KOPT-K1 (cell line): Measurements from ENCODE around the gene EML1.

ENCODE experiments used
- H3K27ac ChIP-seq: fragments of 200-600 bp; sonication (generic); 2 replicates; pipeline ENCODE4 v1.5.1; 2016; ENCODE audit warnings: antibody characterized with exemption, mild to moderate bottlenecking, low read depth, low read length; ENCODE audit not compliant: poor library complexity, severe bottlenecking
- H3K36me3 ChIP-seq: fragments of 200-600 bp; sonication (generic); 2 replicates; pipeline ENCODE4 v1.5.1; 2017; ENCODE audit warnings: antibody characterized with exemption, mild to moderate bottlenecking, low read length, moderate library complexity; ENCODE audit not compliant: insufficient read depth
- H3K9me3 ChIP-seq: fragments of 200-600 bp; sonication (generic); 2 replicates; pipeline ENCODE4 v1.5.1; 2017; ENCODE audit warnings: antibody characterized with exemption, low read length, mild to moderate bottlenecking; ENCODE audit not compliant: insufficient read depth, poor library complexity, severe bottlenecking

The EML1 gene

GRCh38 chr14:99891266-99891665 is 98.1 kb downstream of the EML1 start:
- no peaks in the 10 kb centered on the region for H3K36me3 ChIP-seq
- H3K9me3 ChIP-seq, result no peaks in the 10 kb centered on the region
- no peak overlapping the region for H3K27ac ChIP-seq

DNA sequence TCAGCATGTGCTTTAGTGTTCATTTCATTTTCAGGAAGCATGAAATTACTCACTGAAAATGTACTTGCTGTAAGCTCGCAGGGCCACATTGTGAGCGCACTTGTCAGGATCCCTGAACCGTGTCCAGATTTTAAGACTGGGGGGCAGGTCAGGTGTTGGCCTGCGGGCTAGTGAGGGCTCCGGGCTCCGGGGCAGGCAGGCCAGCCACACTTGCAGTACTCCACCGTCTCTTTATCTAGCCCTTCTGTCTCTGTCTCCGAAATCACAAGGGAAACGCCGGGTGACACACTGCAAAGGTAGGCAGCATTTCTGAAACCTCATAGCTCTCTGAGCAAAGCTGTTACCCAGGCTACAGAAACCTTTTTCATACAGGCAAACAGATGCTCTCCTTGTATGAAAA is 98.7 kb downstream of the EML1 start:
- Histone ChIP-seq H3K36me3 (no peaks in the 10 kb centered on the region), H3K27ac (no peak overlapping the region), H3K9me3 (no peaks in the 10 kb centered on the region)

DNA sequence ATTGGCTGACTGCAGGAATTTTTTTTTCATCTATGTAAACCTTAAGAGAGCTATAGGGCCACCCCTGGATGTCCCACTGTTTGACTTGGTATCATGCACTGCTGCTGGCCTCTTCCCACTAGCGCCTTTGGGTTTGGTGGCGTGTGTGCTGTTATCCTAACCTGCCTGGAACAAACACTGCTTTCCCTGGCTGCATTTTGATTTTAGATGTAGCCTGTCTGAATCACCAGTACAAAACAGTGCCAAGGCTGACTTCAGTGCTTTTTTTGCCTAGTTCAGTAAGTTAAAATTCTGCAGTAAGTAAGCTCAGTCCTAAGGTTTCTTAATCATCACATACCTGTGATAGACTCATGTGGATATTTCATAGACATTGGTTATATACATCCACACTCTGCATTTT is 99.2 kb downstream of the EML1 start:
- H3K36me3 ChIP-seq, result no peaks in the 10 kb centered on the region
- no peaks in the 10 kb centered on the region for H3K9me3 ChIP-seq
- H3K27ac ChIP-seq, result no peak overlapping the region

GRCh38 chr14:99896361-99896760 is 103.1 kb downstream of the EML1 start:
- no peaks in the 10 kb centered on the region for H3K9me3 ChIP-seq
- H3K36me3 ChIP-seq, result no peaks in the 10 kb centered on the region
- no peak overlapping the region for H3K27ac ChIP-seq

GRCh38 chr14:99899578-99900178 is 106.5 kb downstream of the EML1 start:
- Histone ChIP-seq H3K27ac (no peak overlapping the region), H3K9me3 (peaks cover 27% of the 10 kb centered on the region), H3K36me3 (no peaks in the 10 kb centered on the region)

DNA sequence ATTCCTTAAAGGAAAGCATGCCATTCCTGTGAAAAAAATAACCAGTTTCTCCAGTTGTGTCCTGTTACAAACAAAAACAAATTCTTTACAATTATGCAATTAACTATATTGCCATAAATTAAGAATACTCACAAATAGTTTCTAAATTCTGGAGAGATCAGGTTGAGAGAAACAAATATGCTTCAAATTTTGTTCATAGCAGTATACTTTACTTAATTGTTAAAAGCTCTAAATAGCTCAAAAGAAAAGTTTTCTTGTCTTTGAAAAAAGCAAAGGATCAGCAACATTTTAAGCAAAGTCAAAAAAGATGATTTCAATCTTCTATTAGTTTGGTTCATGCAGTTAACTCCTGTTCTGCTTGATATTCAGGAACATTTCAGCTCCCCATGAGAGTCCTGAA is 109.7 kb downstream of the EML1 start:
- Histone ChIP-seq H3K9me3 (peaks cover 27% of the 10 kb centered on the region), H3K36me3 (no peaks in the 10 kb centered on the region)

GRCh38 chr14:99904506-99904905 is 111.3 kb downstream of the EML1 start:
- H3K9me3 ChIP-seq, result peaks cover 27% of the 10 kb centered on the region
- no peak overlapping the region for H3K27ac ChIP-seq
- no peaks in the 10 kb centered on the region for H3K36me3 ChIP-seq

More for the DNA sequence above, 109.7 kb downstream of the EML1 start:
- H3K27ac ChIP-seq, result no peak overlapping the region

- H3K9me3 ChIP-seq, result peaks cover 27% of the 10 kb centered on the region
- H3K36me3 ChIP-seq, result no peaks in the 10 kb centered on the region
- H3K27ac ChIP-seq, result no peak overlapping the region
Observed at GRCh38 chr14:99905121-99905520, 111.9 kb downstream of the EML1 start.

DNA sequence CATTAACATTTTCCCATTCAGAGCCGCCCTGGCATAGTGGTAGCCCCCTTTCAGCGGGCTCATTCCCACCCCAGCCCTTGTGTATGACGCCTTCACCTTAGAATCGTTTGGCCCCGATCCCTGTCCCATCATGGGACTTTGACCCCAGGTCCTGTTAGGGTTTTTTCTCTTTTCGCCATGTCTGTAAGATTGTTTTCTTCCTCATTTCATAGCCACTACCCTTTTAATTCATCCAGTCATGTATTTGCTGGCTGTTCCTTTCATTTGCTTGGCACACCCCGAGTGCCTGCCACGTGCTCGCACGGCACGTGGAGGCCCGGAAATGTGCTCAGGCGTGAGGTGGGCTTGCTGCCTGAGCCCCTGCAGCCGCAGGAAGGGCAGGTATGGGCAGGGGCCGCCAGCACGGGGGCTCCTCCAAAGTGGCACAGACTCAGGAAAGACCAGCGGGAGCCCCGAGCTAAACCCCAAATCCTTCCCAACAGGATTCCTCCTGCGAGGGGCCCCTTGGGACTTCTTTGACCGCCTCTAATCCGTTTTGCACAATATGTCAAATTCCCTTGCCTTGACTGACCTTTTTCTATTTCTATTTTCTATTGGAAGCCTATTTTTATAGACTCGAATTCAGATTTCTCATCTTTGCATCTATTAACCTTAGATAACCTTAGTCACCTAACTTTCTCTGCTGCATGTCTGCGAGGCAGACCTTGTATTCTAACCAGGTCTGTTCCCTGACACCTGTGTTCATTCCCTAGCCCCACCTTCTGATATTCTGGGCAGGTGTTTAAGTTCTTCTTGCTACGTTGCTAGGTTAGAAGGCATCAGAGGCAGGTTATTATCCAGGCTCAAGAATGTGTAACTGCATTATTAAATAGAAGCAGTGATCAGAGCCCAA is 114.8 kb downstream of the EML1 start:
- Histone ChIP-seq H3K36me3 (no peaks in the 10 kb centered on the region), H3K27ac (no peak overlapping the region), H3K9me3 (peaks cover 12% of the 10 kb centered on the region)

GRCh38 chr14:99908653-99909250 is 115.5 kb downstream of the EML1 start:
- H3K27ac ChIP-seq, result no peak overlapping the region
- no peaks in the 10 kb centered on the region for H3K36me3 ChIP-seq
- peaks cover 5% of the 10 kb centered on the region for H3K9me3 ChIP-seq

DNA sequence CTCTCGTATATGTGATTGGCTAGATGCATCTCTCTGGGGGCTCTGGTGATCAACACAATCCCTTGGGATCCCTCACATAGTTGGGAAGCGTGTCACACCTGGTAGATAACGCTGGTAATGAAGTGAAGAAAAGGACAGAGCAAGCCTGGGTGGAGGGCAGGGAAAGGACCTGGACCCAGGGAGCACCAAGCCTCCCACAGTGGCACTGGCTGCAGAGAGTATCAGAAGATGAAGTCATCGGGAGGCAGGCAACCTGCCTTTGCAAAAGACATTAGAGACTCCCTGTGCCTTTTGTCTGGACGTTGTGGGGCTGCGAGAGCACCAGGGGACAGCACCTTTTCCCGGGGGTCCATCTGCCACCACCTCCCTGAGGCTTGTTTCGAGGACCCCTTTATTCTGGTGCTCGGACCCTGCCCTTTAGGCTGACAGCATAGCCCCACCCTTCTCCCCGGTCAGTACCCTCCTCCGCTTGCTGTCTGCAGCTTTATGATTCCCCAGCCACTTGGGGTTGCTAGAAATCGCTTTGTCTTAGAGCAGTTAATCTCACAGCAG is 116.4 kb downstream of the EML1 start:
- no peak overlapping the region for H3K27ac ChIP-seq
- no peaks in the 10 kb centered on the region for H3K9me3 ChIP-seq
- no peaks in the 10 kb centered on the region for H3K36me3 ChIP-seq

DNA sequence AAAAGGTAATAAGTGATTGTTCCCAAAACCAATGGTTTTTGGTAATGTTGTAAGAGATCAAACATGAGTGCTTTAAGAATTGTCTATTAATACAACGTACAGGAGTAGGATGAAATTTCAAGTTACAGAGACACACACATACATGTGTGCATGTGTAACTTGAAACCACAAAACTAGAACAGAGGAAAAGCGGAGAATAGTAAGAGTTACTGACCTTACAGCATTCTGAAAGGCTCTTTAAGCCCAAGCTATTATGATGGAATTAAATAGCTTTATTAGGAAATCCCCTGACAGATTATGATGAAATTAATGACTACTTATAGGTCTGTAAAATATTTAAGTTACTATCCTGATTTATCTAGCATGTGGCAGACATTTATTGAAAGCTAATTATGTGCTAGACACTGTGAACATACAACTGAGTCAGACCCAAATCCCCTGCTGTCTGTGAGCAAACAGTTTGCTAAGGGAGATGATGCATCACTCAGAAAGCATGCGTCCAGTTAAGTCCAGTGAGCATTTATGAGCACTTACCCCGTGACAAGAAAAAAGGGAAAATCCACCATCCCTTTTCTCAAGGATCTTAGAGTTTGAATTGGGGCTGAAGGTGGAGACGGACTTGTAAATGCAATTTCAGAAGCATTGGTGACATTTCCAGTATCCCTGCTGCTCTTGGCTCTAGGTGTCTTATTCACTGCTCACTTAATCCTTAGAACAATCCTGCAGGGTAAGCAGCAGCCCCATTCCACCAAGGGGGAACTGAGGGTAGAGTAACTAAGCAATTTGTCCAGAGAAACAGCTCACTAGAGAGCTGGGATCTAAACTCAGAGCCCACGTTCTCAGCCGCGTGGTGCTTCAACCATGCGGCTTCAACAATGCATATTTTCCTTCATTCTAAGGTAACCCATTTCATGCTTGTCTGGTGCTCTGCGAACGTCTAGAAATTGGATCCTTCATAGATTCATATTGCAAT is 117.4 kb downstream of the EML1 start:
- no peaks in the 10 kb centered on the region for H3K36me3 ChIP-seq
- no peak overlapping the region for H3K27ac ChIP-seq
- H3K9me3 ChIP-seq, result no peaks in the 10 kb centered on the region

- H3K9me3 ChIP-seq, result no peaks in the 10 kb centered on the region
- no peak overlapping the region for H3K27ac ChIP-seq
- H3K36me3 ChIP-seq, result no peaks in the 10 kb centered on the region
Observed at GRCh38 chr14:99915305-99916090, 122.3 kb downstream of the EML1 start.

DNA sequence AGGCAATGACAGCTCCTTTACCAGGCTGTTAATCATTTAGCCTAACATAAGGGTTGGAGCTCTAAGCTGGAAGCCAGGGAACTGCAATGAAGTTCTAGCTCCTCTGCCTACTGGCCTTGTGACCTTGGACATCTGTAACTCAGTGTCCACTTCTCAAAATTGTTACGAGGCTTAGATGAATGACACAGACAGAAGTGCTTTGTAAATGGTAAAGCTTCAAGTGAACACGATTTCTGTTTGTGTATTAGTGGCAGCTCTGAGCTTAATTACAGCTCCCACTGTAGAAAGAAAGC is 122.8 kb downstream of the EML1 start:
- no peaks in the 10 kb centered on the region for H3K9me3 ChIP-seq
- H3K27ac ChIP-seq, result no peak overlapping the region
- no peaks in the 10 kb centered on the region for H3K36me3 ChIP-seq
